Pons (tissue), 1 donor: Measurements from ENCODE around the gene CHMP6.

Experiments
- DNase-seq: peaks from one replicate; pipeline ENCODE4 v3.0.0-alpha.2; 2016; ENCODE audit warnings: low spot score

CHMP6 gene

GRCh38 chr17:81043725-81044427 is 52.2 kb downstream of the CHMP6 start:
- no peak for DNase-seq

GRCh38 chr17:81044428-81044763 is 52.8 kb downstream of the CHMP6 start:
- no peak for DNase-seq

- peak; percentile 52 for DNase-seq
These were observed 53.3 kb downstream of the CHMP6 start for GRCh38 chr17:81044764-81045589.

GRCh38 chr17:81045590-81046095 is 54.0 kb downstream of the CHMP6 start:
- no peak for DNase-seq

GRCh38 chr17:81046132-81046769 is 54.6 kb downstream of the CHMP6 start:
- DNase-seq = no peak

- DNase-seq = no peak
These were observed 55.2 kb downstream of the CHMP6 start for GRCh38 chr17:81046770-81047359.

- DNase-seq = no peak
These were observed 57.3 kb downstream of the CHMP6 start for GRCh38 chr17:81048827-81049371.

- DNase-seq = no peak
These were observed 57.8 kb downstream of the CHMP6 start for GRCh38 chr17:81049372-81049911.
